GM21515 (cell line): Measurements from ENCODE around the gene DTWD2.
"Not testable (repeated sequence)": the region's sequence is repeated elsewhere in the genome, so short reads cannot be mapped to it uniquely, and the experiment has no call there.

ENCODE experiments used
- ATAC-seq: cut with Tn5 transposase; IDR thresholded peaks from one replicate; pipeline ENCODE4 v1.9.1; 2021; ENCODE audit not compliant: unreplicated experiment

Gene DTWD2

GRCh38 chr5:118952992-118953651 is 35.2 kb downstream of the DTWD2 start:
- no peak for ATAC-seq

GRCh38 chr5:118952306-118952705 is 36.0 kb downstream of the DTWD2 start:
- ATAC-seq = not testable (repeated sequence)

GRCh38 chr5:118950354-118950753 is 38.0 kb downstream of the DTWD2 start:
- not testable (repeated sequence) for ATAC-seq

GRCh38 chr5:118946138-118946800 is 42.1 kb downstream of the DTWD2 start:
- no peak for ATAC-seq

DNA sequence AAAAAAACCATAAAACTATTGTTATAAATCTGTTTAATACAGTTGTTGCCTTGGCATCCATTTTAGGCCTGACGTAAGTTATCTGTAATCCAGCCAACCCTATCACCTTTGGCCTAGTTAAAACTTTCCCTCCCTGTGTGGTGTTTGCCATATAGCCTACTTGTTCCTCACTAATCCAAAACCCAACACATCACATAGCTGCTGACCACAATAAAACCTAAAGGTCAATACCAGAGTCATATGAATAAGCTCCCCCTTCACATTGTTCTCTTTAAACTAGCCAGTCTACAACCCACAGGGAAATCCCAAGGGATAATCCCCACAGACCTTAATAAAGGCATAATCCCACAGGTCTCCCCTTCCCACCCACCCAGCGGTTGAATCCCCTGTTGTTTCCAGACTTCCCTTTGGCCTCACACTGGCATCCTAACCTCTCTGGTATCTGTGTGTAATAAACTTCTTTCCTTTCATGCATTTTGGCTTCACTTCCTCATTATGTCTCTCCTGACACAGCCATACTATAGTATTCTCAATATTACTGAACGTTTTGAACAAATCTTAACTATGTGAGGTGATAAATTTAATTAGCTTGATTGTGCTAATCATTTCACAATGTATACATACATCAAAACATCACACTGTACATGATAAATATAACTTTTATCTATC is 50.8 kb downstream of the DTWD2 start:
- ATAC-seq = no peak

- no peak for ATAC-seq
Measured at GRCh38 chr5:118933703-118934102, 54.6 kb downstream of the DTWD2 start.

DNA sequence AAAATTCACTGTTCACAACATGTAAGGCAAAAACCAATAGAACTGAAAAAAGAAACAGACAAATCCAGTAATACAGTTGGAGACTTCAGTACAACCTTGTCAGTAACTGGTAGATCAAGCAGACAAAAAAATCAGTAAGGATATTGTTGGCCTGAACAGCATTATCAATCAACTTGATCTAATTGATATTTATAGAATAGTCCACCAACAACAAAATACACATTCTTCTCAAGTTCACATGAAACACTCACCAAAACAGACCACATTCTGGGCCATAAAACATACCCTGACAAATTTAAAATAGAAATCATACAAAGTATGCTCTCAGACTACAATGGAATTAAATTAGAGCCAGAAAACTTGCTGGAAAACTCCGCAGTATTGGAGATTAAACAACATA is 56.8 kb downstream of the DTWD2 start:
- no peak for ATAC-seq

GRCh38 chr5:118924006-118924389 is 64.3 kb downstream of the DTWD2 start:
- ATAC-seq = no peak

DNA sequence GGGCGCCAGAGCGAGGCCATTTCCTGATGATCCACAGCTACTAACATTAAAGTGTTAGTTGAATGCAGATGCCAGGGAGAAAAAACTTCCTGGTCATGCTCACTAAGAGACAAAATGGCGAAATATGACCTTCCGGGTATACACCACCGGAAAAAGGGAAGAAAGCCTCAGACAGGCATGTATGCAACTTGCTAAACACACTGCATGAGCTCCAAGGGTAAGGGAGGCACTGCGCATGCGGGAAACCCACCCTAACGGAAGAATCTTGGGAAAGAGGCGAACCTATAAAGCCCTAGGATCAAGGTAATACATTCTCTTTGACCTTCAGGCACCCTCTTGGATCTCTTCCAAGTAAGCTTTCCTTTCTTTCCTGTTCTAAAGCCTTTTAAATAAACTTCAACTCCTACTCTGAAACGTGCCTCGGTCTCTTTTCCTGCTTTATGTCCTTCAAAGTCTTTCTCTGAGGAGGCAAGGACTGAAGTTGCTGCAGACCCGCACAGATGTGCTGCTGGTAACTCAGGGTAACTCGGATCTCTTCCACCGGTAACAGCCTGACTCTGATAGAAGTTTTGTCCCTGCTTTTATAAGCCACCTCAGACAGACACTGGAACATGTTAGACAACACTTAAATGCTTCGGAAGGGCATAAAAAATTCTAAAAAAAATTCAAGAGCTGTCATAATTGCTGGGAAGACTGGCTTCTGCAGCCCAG is 64.9 kb downstream of the DTWD2 start:
- ATAC-seq = no peak

GRCh38 chr5:118921866-118922265 is 66.5 kb downstream of the DTWD2 start:
- no peak for ATAC-seq

DNA sequence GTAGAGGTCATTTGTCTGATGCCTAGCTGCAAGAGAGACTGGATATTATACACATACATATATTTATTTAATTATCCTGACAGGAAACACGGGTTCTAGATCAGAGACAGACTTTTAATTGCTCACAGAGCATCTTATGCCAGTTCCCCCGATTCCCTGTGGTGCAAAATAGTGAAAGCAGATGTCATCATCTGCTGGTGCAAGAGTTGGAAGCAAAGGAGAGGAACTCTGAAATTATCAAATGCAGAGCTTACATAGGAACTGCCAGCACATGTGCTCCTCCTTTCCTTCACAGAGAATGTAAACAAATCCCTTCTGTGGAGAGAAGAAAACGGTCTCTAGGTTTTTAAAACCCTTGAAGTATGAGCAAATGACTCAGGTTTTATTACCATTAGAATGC is 69.3 kb downstream of the DTWD2 start:
- ATAC-seq = no peak

DNA sequence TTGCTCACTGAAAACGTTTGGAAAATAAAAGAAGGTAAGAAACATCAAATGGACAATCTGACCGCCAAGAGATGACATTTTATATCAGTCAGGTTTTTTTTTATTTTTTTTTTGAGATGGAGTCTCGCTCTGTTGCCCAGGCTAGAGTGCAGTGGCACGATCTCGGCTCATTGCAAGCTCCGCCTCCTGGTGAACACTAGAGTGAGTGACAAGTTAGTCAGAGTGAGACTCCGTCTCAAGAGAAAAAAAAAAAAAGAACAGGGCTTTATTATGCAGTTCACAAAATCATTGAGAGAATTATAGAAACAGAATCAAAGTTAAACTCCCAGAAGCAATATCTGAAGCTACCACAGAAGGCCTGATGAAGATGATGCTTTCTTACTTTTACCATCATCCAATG is 70.1 kb downstream of the DTWD2 start:
- no peak for ATAC-seq

DNA sequence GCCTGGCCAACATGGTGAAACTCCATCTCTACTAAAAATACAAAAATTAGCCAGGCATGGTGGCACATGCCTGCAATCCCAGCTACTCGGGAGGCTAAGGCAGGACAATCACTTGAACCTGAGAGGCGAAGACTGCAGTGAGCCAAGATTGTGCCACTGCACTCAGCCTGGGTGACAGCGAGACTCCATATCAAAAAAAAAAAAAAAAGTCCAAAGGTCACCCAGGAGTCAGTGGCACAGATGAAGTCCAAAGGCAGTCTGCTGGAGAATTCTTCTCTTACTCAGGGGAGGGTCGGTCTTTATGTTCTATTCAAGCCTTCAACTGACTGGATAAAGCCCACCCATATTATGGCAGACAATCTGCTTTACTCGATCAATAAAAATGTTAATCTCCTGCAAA is 80.8 kb downstream of the DTWD2 start:
- not testable (repeated sequence) for ATAC-seq

GRCh38 chr5:118906947-118907346 is 81.4 kb downstream of the DTWD2 start:
- ATAC-seq = no peak

DNA sequence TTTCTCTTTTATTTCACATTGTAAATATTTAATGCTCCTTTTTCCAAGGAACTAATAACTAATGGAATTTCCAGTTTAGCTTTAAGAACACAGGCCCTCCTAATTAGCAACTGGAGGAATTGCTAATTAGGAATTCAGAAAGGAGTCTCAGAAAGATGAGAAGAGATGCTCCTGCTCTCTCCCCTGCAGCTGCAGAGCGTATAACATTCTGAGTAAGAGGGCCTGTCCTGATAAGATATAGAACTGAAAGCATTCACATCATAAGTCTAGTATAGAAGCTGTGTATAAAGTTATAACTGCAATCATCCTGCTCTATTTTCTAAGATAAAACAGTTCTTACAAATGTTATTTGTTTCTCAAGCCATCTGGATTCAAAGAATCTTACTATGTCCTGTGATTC is 83.2 kb downstream of the DTWD2 start:
- no peak for ATAC-seq

GRCh38 chr5:118902656-118903438 is 85.5 kb downstream of the DTWD2 start:
- ATAC-seq = no peak

DNA sequence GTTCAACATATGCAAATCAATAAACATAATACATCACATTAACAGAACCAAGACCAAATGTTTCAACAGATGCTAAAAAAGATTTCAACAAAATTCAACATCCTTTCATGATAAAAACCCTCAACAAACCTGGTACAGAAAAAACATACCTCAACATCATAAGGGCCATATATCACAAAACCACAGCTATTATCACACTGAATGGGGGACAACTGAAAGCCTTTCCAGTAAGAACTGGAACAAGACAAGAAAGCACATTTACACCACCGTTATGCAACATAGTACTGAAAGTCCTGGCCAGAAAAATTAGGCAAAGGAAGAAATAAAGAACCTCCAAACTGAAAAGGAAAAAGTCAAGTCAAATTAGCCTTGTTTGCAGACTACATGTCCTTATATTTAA is 93.6 kb downstream of the DTWD2 start:
- ATAC-seq = no peak

DNA sequence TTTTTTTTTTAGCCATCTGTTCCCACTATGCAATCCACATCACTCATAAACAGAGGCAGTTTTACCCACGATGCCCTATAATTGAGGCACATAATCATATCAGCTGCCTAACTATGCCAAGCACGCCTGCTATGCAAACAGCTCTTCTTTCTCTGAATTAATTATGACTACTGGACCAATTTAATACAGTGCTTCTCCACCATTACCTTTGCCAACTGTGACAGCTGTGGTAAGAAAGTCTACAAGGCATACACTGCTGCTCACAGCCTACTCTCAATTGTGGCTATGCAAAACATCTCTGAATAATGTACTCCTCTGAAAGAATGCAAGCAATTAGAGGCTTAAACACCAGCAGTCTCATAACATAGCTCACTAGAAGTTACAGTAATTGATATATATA is 97.1 kb downstream of the DTWD2 start:
- no peak for ATAC-seq

GRCh38 chr5:118889165-118889564 is 99.2 kb downstream of the DTWD2 start:
- ATAC-seq = no peak

GRCh38 chr5:118888556-118888955 is 99.8 kb downstream of the DTWD2 start:
- ATAC-seq = no peak

DNA sequence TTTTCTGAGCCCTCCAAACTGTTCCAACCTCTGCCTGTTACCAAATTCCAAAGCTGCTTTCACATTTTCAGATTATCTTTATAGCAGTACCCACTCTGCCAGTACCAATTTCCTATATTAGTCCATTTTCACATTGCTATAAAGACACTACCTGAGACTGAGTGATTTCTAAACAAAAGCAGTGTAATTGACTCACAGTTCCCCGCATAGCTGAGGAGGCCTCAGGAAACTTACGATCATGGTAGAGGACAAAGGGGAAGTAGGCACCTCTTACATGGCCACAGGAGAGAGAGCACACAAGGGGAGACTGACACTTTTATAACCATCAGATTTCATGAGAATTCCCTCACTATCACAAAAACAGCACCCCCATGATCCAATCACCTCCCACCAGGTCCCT is 105.0 kb downstream of the DTWD2 start:
- no peak for ATAC-seq
